ENCODE data around the gene FERMT1. TPM values are rescaled to one million over a fixed set of nuclear protein-coding genes. Genes with fewer than 3 reads are reported as not detected.

The FERMT1 gene
- total RNA-seq, 4 donors from 2014 or later = 12.4 to 21.2 (median 16.2) TPM

- TF ChIP-seq POLR2A (IDR thresholded peaks at IDR 0.05) = no peak
- TF ChIP-seq CTCF (IDR thresholded peaks at IDR 0.05) = no peak
- peaks cover 0 to 21% (median 0%) of the 10 kb centered on the region in 4 donors for H3K4me1 ChIP-seq
- DNase-seq = no peak
These were observed 31.2 kb downstream of the FERMT1 start for GRCh38 chr20:6091661-6092060.

GRCh38 chr20:6086868-6087267 lies 36.0 kb downstream of the FERMT1 start:
- no peak for TF ChIP-seq POLR2A (IDR thresholded peaks at IDR 0.05)
- TF ChIP-seq CTCF (IDR thresholded peaks at IDR 0.05) = no peak
- no peaks in the 10 kb centered on the region for H3K27me3 ChIP-seq
- no peak overlapping the region for H3K4me3 ChIP-seq
- DNase-seq = no peak
- H3K4me1 ChIP-seq = no peaks in the 10 kb centered on the region
- no peaks in the 10 kb centered on the region for H3K9me3 ChIP-seq
- H3K36me3 ChIP-seq = peaks cover 0 to 37% (median 3%) of the 10 kb centered on the region in 3 donors
- no peak overlapping the region for H3K27ac ChIP-seq

More at GRCh38 chr20:6091661-6092060, 31.2 kb downstream of the FERMT1 start:
- Histone ChIP-seq H3K27ac (no peak overlapping the region), H3K4me3 (no peak overlapping the region), H3K36me3 (peaks cover 0 to 10% (median 0%) of the 10 kb centered on the region in 3 donors), H3K9me3 (no peaks in the 10 kb centered on the region), H3K27me3 (no peaks in the 10 kb centered on the region)

- DNase-seq = no peak
- peaks cover 0 to 39% (median 3%) of the 10 kb centered on the region in 3 donors for H3K36me3 ChIP-seq
- TF ChIP-seq POLR2A (IDR thresholded peaks at IDR 0.05) (no peak), CTCF (IDR thresholded peaks at IDR 0.05) (no peak)
These were observed 38.9 kb downstream of the FERMT1 start for GRCh38 chr20:6083926-6084325.

GRCh38 chr20:6081236-6081635 lies 41.6 kb downstream of the FERMT1 start:
- no peak for DNase-seq
- H3K4me1 ChIP-seq = peaks cover 0 to under 1% (median 0%) of the 10 kb centered on the region in 4 donors
- no peaks in the 10 kb centered on the region for H3K27me3 ChIP-seq
- no peak for TF ChIP-seq CTCF (IDR thresholded peaks at IDR 0.05)
- no peak for TF ChIP-seq POLR2A (IDR thresholded peaks at IDR 0.05)
- no peak overlapping the region for H3K27ac ChIP-seq
- no peaks in the 10 kb centered on the region for H3K9me3 ChIP-seq
- peaks cover 0 to 30% (median 3%) of the 10 kb centered on the region in 3 donors for H3K36me3 ChIP-seq
- no peak overlapping the region for H3K4me3 ChIP-seq

More at GRCh38 chr20:6083926-6084325, 38.9 kb downstream of the FERMT1 start:
- Histone ChIP-seq H3K4me1 (no peaks in the 10 kb centered on the region), H3K27me3 (no peaks in the 10 kb centered on the region), H3K4me3 (no peak overlapping the region), H3K27ac (no peak overlapping the region), H3K9me3 (no peaks in the 10 kb centered on the region)

GRCh38 chr20:6079016-6079415 lies 43.8 kb downstream of the FERMT1 start:
- peaks cover 0 to 17% (median 0%) of the 10 kb centered on the region in 3 donors for H3K36me3 ChIP-seq
- DNase-seq = no peak
- H3K4me3 ChIP-seq = no peak overlapping the region
- TF ChIP-seq POLR2A (IDR thresholded peaks at IDR 0.05) (no peak), CTCF (IDR thresholded peaks at IDR 0.05) (no peak)
- no peaks in the 10 kb centered on the region for H3K27me3 ChIP-seq
- H3K4me1 ChIP-seq = peaks cover 0 to 8% (median 2%) of the 10 kb centered on the region in 4 donors
- H3K27ac ChIP-seq = no peak overlapping the region
- no peaks in the 10 kb centered on the region for H3K9me3 ChIP-seq
